ENCODE data around the gene ARHGAP26. TPM values are rescaled to one million over a fixed set of nuclear protein-coding genes. Genes with fewer than 3 reads are reported as not detected.

The ARHGAP26 gene
- total and polyA plus RNA-seq, 4 donors, result 5.4 to 52.3 (median 30.4) TPM

GRCh38 chr5:142945845-142946244 is 175.7 kb downstream of the ARHGAP26 start:
- DNase-seq, result no peak
- TF ChIP-seq CTCF (IDR thresholded peaks at IDR 0.05; ENCODE audit: control extremely low read depth, extremely low read depth), result no peak

DNA sequence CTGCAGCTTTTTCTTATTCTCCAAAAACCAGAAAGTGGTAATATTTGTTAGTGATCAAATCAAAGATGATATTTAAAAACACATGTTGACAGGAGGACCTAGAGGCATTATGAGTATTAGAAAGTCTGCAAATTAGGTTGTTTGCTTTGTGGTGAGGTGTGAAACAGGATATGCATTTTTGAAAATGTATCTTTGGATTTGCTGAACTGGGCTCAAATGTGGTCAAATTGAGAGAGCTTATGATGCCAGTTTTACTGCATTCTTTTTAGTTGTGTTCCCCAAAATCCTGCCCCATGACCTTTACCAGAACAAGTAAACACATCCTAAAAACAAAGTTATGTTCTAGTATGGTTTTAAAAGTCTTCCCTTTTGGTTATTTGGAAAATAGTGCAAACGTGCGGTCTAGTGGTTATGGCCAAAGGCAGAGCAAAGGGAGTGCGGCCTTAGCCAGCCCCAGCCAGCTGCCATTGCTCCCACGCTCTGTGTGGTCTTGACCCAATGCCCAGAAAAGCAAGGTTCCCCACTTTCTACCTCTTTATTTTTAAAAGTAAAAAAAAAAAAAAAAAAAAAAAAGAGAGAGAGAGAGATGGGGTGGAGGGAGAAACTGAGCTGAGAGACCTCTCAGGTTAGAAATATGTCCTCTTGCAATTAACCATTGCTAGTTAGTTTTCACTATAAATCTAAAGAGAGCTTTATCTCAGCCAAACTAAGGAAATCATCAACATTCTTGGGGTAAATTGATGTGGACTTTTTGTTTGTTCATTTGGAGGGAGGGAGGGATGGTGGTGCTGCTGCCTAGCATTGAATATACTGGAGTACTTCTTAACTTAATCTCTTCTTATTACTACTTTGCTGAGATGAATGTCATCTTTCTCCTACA is 176.6 kb downstream of the ARHGAP26 start:
- Histone ChIP-seq H3K36me3 (ENCODE audit: control insufficient read depth in 4 of 4, insufficient read depth in 4 of 4, low read length in 4 of 4) (no peaks in the 10 kb centered on the region), H3K9me3 (ENCODE audit: control insufficient read depth in 4 of 4, insufficient read depth in 3 of 4, low read length in 3 of 4) (no peaks in the 10 kb centered on the region), H3K27me3 (ENCODE audit: control insufficient read depth in 3 of 3, insufficient read depth in 3 of 3, low read length in 2 of 3) (no peaks in the 10 kb centered on the region), H3K4me1 (ENCODE audit: control insufficient read depth in 5 of 5, insufficient read depth in 5 of 5, low read length in 5 of 5) (peaks cover 0 to 10% (median 0%) of the 10 kb centered on the region in 5 donors), H3K4me3 (no peak overlapping the region), H3K27ac (ENCODE audit: low read depth in 1 of 2, low read length in 1 of 2) (no peak overlapping the region), H3K9ac (ENCODE audit: insufficient read depth in 1 of 2, low read length in 2 of 2) (no peak overlapping the region)
- DNase-seq, result no peak
- no peak for ATAC-seq (ENCODE audit: insufficient read depth, low FRiP score)
- WGBS, 2 donors, result 93 to 96% methylated on average over 4 of the region's 4 CpGs
- no peak for TF ChIP-seq CTCF (IDR thresholded peaks at IDR 0.05; ENCODE audit: control extremely low read depth, extremely low read depth)

More at GRCh38 chr5:142945845-142946244, 175.7 kb downstream of the ARHGAP26 start:
- Histone ChIP-seq H3K27me3 (ENCODE audit: control insufficient read depth in 3 of 3, insufficient read depth in 3 of 3, low read length in 2 of 3) (no peaks in the 10 kb centered on the region), H3K27ac (ENCODE audit: low read depth in 1 of 2, low read length in 1 of 2) (no peak overlapping the region), H3K36me3 (ENCODE audit: control insufficient read depth in 4 of 4, insufficient read depth in 4 of 4, low read length in 4 of 4) (no peaks in the 10 kb centered on the region), H3K9me3 (ENCODE audit: control insufficient read depth in 4 of 4, insufficient read depth in 3 of 4, low read length in 3 of 4) (no peaks in the 10 kb centered on the region), H3K9ac (ENCODE audit: insufficient read depth in 1 of 2, low read length in 2 of 2) (no peak overlapping the region), H3K4me3 (no peak overlapping the region), H3K4me1 (ENCODE audit: control insufficient read depth in 5 of 5, insufficient read depth in 5 of 5, low read length in 5 of 5) (peaks cover 0 to 12% (median 0%) of the 10 kb centered on the region in 5 donors)
- ATAC-seq (ENCODE audit: insufficient read depth, low FRiP score), result no peak

- DNase-seq, result no peak
- H3K36me3 ChIP-seq (ENCODE audit: control insufficient read depth in 4 of 4, insufficient read depth in 4 of 4, low read length in 4 of 4), result no peaks in the 10 kb centered on the region
- H3K27ac ChIP-seq (ENCODE audit: low read depth in 1 of 2, low read length in 1 of 2), result no peak overlapping the region
- no peak overlapping the region for H3K9ac ChIP-seq (ENCODE audit: insufficient read depth in 1 of 2, low read length in 2 of 2)
- H3K27me3 ChIP-seq (ENCODE audit: control insufficient read depth in 3 of 3, insufficient read depth in 3 of 3, low read length in 2 of 3), result no peaks in the 10 kb centered on the region
- ATAC-seq (ENCODE audit: insufficient read depth, low FRiP score), result no peak
- no peak for TF ChIP-seq CTCF (IDR thresholded peaks at IDR 0.05; ENCODE audit: control extremely low read depth, extremely low read depth)
- peaks cover 0 to 10% (median 0%) of the 10 kb centered on the region in 5 donors for H3K4me1 ChIP-seq (ENCODE audit: control insufficient read depth in 5 of 5, insufficient read depth in 5 of 5, low read length in 5 of 5)
- H3K9me3 ChIP-seq (ENCODE audit: control insufficient read depth in 4 of 4, insufficient read depth in 3 of 4, low read length in 3 of 4), result no peaks in the 10 kb centered on the region
- no peak overlapping the region for H3K4me3 ChIP-seq
Observed at GRCh38 chr5:142947427-142947709, 177.2 kb downstream of the ARHGAP26 start.

Measured in lung (tissue), 12 donors.